ENCODE data around the gene CDH4. TPM values are rescaled to one million over a fixed set of nuclear protein-coding genes. Genes with fewer than 3 reads are reported as not detected.

Gene CDH4
- total RNA-seq, 1 experiment from 2014 or later: not detected

DNA sequence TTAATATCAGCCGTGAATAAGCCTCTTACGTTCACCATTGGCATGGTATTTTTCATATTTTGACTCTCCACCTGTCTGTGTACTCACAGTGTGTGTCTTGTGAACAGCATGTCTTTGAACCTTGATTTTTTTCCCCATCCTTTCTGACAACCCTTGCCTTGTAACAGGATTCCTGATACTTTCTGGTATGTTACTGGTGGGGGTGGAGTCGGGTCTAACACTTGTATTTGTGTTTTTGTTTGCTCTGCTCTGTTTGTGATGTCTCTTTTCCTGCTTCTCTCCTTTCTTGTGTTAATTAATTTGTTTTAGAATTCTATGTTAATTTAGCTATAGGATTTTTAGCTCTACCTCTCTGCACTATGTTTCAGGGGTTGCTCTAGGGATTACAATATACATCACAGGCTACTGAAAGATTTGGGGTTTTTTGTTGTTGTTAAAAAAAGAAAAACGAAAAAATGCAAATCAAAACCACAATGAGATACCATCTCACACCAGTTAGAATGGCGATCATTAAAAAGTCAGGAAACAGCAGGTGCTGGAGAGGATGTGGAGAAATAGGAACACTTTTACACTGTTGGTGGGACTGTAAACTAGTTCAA is 245.1 kb downstream of the CDH4 start:
- ATAC-seq: no peak
- in situ Hi-C loops (cut with HindIII; ENCODE audit: low pct_unique_long_range_greater_than_20kb, low sequenced_read_pairs): no loop called here
- CTCF ChIA-PET: no interaction called here

DNA sequence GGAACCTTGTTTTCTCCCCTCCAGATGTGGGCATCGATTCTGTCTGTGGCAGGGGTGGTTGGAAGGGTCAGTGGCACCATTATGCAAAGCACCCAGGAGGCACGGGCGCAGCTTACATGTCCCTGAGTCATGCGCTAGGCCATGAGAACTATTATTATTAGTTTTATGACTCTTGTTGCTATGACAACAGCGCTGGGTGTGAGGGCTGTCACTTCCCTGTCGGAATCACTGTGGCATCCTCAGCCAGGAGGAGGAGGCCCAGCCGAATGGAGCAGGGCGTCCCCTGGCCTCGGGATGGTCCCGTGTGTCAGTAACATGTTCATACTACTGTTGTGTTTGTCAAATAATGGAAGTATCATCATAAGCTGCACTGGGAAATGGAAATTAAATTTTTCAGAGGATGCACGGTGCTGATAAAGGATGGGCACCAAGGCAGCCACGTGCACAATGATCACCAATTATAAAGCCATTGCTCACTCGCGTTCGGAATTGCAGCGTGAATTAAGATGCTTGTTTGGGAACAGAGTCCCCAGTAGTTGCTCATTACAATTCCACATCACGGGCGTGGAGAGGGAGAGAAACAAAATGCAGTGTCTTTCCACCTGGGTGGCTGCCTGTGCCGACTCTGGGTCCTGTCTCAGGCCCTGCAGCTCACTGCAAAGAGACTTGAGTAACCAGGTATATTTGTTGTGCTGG is 247.9 kb downstream of the CDH4 start:
- Histone ChIP-seq H3K36me3 (ENCODE audit: control insufficient read depth, insufficient read depth, low read length) (no peaks in the 10 kb centered on the region), H3K9me3 (ENCODE audit: control insufficient read depth, insufficient read depth, low read depth, low read length) (no peaks in the 10 kb centered on the region), H3K4me1 (ENCODE audit: control insufficient read depth, insufficient read depth, low read length) (no peaks in the 10 kb centered on the region), H3K27ac (ENCODE audit: low read length) (no peak overlapping the region), H3K4me3 (ENCODE audit: low read depth in 2 of 2, low read length in 2 of 2) (no peak overlapping the region), H3K27me3 (ENCODE audit: control insufficient read depth, insufficient read depth, low read length) (peaks cover 9% of the 10 kb centered on the region; the same call in 1 of the 2 replicates)
- DNase-seq (ENCODE audit: low read depth, low spot score) (no peak), ATAC-seq (no peak)
- BruUV-seq (replicated peaks): no TSS peak
- intact Hi-C loops (cut with micrococcal nuclease; ENCODE audit: unreplicated experiment) (no loop called here), in situ Hi-C loops (cut with HindIII; ENCODE audit: low pct_unique_long_range_greater_than_20kb, low sequenced_read_pairs) (no loop called here)
- TF ChIP-seq REST (IDR thresholded peaks at IDR 0.05; ENCODE audit: insufficient read depth in 1 of 2, low read depth in 2 of 2, low read length in 1 of 2) (no peak), TCF7L2 (IDR thresholded peaks at IDR 0.05; ENCODE audit: low read depth, low read length) (no peak), POLR2AphosphoS5 (IDR thresholded peaks at IDR 0.05; ENCODE audit: low read depth, low read length) (no peak), SIN3A (IDR thresholded peaks at IDR 0.05; ENCODE audit: borderline replicate concordance, insufficient read depth, low read depth, low read length) (no peak)
- TF ChIP-seq, protein P1, sequence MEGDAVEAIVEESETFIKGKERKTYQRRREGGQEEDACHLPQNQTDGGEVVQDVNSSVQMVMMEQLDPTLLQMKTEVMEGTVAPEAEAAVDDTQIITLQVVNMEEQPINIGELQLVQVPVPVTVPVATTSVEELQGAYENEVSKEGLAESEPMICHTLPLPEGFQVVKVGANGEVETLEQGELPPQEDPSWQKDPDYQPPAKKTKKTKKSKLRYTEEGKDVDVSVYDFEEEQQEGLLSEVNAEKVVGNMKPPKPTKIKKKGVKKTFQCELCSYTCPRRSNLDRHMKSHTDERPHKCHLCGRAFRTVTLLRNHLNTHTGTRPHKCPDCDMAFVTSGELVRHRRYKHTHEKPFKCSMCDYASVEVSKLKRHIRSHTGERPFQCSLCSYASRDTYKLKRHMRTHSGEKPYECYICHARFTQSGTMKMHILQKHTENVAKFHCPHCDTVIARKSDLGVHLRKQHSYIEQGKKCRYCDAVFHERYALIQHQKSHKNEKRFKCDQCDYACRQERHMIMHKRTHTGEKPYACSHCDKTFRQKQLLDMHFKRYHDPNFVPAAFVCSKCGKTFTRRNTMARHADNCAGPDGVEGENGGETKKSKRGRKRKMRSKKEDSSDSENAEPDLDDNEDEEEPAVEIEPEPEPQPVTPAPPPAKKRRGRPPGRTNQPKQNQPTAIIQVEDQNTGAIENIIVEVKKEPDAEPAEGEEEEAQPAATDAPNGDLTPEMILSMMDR (IDR thresholded peaks at IDR 0.05): no peak
- POLR2A ChIA-PET: no interaction called here
- CTCF ChIA-PET: no interaction called here

More for the DNA sequence above, 245.1 kb downstream of the CDH4 start:
- TF ChIP-seq, protein P1 (IDR thresholded peaks at IDR 0.05): no peak
- TF ChIP-seq REST (IDR thresholded peaks at IDR 0.05; ENCODE audit: insufficient read depth in 1 of 2, low read depth in 2 of 2, low read length in 1 of 2) (no peak), TCF7L2 (IDR thresholded peaks at IDR 0.05; ENCODE audit: low read depth, low read length) (no peak), POLR2AphosphoS5 (IDR thresholded peaks at IDR 0.05; ENCODE audit: low read depth, low read length) (no peak), SIN3A (IDR thresholded peaks at IDR 0.05; ENCODE audit: borderline replicate concordance, insufficient read depth, low read depth, low read length) (no peak)
- intact Hi-C loops (cut with micrococcal nuclease; ENCODE audit: unreplicated experiment): no loop called here
- BruUV-seq (replicated peaks): no TSS peak
- H3K9me3 ChIP-seq (ENCODE audit: control insufficient read depth, insufficient read depth, low read depth, low read length): no peaks in the 10 kb centered on the region
- H3K27ac ChIP-seq (ENCODE audit: low read length): no peak overlapping the region
- no peak overlapping the region for H3K4me3 ChIP-seq (ENCODE audit: low read depth in 2 of 2, low read length in 2 of 2)
- H3K27me3 ChIP-seq (ENCODE audit: control insufficient read depth, insufficient read depth, low read length): peaks cover 4% of the 10 kb centered on the region; the same call in 1 of the 2 replicates
- POLR2A ChIA-PET: no interaction called here
- no peak for DNase-seq (ENCODE audit: low read depth, low spot score)
- no peaks in the 10 kb centered on the region for H3K36me3 ChIP-seq (ENCODE audit: control insufficient read depth, insufficient read depth, low read length)
- no peaks in the 10 kb centered on the region for H3K4me1 ChIP-seq (ENCODE audit: control insufficient read depth, insufficient read depth, low read length)
